ENCODE data around the gene ADGRB3. TPM values are rescaled to one million over a fixed set of nuclear protein-coding genes. Genes with fewer than 3 reads are reported as not detected.

ADGRB3 gene
- total and polyA plus RNA-seq, 4 donors: 0.21 to 2.3 (median 0.48) TPM

GRCh38 chr6:69012876-69013275 lies 377.8 kb downstream of the ADGRB3 start (continued):
- TF ChIP-seq REST (IDR thresholded peaks at IDR 0.05): no peak

GRCh38 chr6:69018906-69019305 lies 383.8 kb downstream of the ADGRB3 start:
- no peak for DNase-seq (ENCODE audit: low spot score)
- 93% methylated on average over 1 of the region's 1 CpG for WGBS

GRCh38 chr6:69019832-69020231 lies 384.8 kb downstream of the ADGRB3 start:
- H3K27ac ChIP-seq (ENCODE audit: low read depth in 1 of 2, low read length in 2 of 2): no peak overlapping the region
- H3K36me3 ChIP-seq (ENCODE audit: control insufficient read depth in 4 of 4, insufficient read depth in 3 of 4, low read depth in 1 of 4, low read length in 3 of 4): no peaks in the 10 kb centered on the region
- no peak overlapping the region for H3K4me3 ChIP-seq (ENCODE audit: low read depth in 1 of 3, low read length in 3 of 3)
- no peaks in the 10 kb centered on the region for H3K4me1 ChIP-seq (ENCODE audit: control insufficient read depth in 4 of 4, insufficient read depth in 4 of 4, low read length in 3 of 4)
- TF ChIP-seq EGR1 (IDR thresholded peaks at IDR 0.05; ENCODE audit: low read depth in 2 of 2) (no peak), TAF1 (conservative IDR thresholded peaks at IDR 0.05) (no peak), NR2F2 (IDR thresholded peaks at IDR 0.05) (no peak), RAD21 (IDR thresholded peaks at IDR 0.05) (no peak), GABPA (IDR thresholded peaks at IDR 0.05 in 1 of 2, conservative IDR thresholded peaks at IDR 0.05 in 1 of 2) (no peak), FOXA1 (IDR thresholded peaks at IDR 0.05) (no peak), SP1 (IDR thresholded peaks at IDR 0.05) (no peak)
- TF ChIP-seq, protein P1, sequence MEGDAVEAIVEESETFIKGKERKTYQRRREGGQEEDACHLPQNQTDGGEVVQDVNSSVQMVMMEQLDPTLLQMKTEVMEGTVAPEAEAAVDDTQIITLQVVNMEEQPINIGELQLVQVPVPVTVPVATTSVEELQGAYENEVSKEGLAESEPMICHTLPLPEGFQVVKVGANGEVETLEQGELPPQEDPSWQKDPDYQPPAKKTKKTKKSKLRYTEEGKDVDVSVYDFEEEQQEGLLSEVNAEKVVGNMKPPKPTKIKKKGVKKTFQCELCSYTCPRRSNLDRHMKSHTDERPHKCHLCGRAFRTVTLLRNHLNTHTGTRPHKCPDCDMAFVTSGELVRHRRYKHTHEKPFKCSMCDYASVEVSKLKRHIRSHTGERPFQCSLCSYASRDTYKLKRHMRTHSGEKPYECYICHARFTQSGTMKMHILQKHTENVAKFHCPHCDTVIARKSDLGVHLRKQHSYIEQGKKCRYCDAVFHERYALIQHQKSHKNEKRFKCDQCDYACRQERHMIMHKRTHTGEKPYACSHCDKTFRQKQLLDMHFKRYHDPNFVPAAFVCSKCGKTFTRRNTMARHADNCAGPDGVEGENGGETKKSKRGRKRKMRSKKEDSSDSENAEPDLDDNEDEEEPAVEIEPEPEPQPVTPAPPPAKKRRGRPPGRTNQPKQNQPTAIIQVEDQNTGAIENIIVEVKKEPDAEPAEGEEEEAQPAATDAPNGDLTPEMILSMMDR (IDR thresholded peaks at IDR 0.05; ENCODE audit: low read depth, low read length, missing input control): no peak
- DNase-seq (ENCODE audit: low spot score): no peak
- WGBS: 59% methylated on average over 4 of the region's 4 CpGs
- no peaks in the 10 kb centered on the region for H3K27me3 ChIP-seq (ENCODE audit: control insufficient read depth in 4 of 4, insufficient read depth in 4 of 4, low read length in 3 of 4)
- no peak overlapping the region for H3K9ac ChIP-seq (ENCODE audit: low read depth in 1 of 2, low read length in 2 of 2)
- H3K9me3 ChIP-seq (ENCODE audit: control insufficient read depth in 4 of 4, low read length in 3 of 4): no peaks in the 10 kb centered on the region

More at GRCh38 chr6:69018906-69019305, 383.8 kb downstream of the ADGRB3 start:
- Histone ChIP-seq H3K27ac (ENCODE audit: low read depth in 1 of 2, low read length in 2 of 2) (no peak overlapping the region), H3K9me3 (ENCODE audit: control insufficient read depth in 4 of 4, low read length in 3 of 4) (no peaks in the 10 kb centered on the region), H3K9ac (ENCODE audit: low read depth in 1 of 2, low read length in 2 of 2) (no peak overlapping the region), H3K27me3 (ENCODE audit: control insufficient read depth in 4 of 4, insufficient read depth in 4 of 4, low read length in 3 of 4) (no peaks in the 10 kb centered on the region), H3K4me1 (ENCODE audit: control insufficient read depth in 4 of 4, insufficient read depth in 4 of 4, low read length in 3 of 4) (no peaks in the 10 kb centered on the region), H3K36me3 (ENCODE audit: control insufficient read depth in 4 of 4, insufficient read depth in 3 of 4, low read depth in 1 of 4, low read length in 3 of 4) (no peaks in the 10 kb centered on the region), H3K4me3 (ENCODE audit: low read depth in 1 of 3, low read length in 3 of 3) (no peak overlapping the region)
- no peak for TF ChIP-seq JUND (IDR thresholded peaks at IDR 0.05)
- TF ChIP-seq, protein P2, sequence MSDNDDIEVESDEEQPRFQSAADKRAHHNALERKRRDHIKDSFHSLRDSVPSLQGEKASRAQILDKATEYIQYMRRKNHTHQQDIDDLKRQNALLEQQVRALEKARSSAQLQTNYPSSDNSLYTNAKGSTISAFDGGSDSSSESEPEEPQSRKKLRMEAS (IDR thresholded peaks at IDR 0.05): no peak
- no peak for TF ChIP-seq FOXA2 (IDR thresholded peaks at IDR 0.05)
- TF ChIP-seq NR2F2 (IDR thresholded peaks at IDR 0.05): no peak
